Measurements from ENCODE around the gene DPYSL4. TPM values are rescaled to one million over a fixed set of nuclear protein-coding genes. Genes with fewer than 3 reads are reported as not detected.
A peak's percentile ranks its signal among the peaks of the same experiment; 100 is the strongest.

Gene DPYSL4
- total RNA-seq, 2 donors from 2014 or later: 6.5 to 19.2 TPM

- Mint-ChIP-seq H3K27ac (peak overlapping the region; percentile 79 to 91), H3K4me1 (ENCODE audit: low read depth in 2 of 2) (peaks cover 18 to 26% of the 10 kb centered on the region in 2 donors), H3K27me3 (no peaks in the 10 kb centered on the region), H3K4me3 (no peak overlapping the region), H3K9me3 (no peaks in the 10 kb centered on the region), H3K36me3 (peaks cover 6% of the 10 kb centered on the region)
- no peak for ATAC-seq
- DNase-seq (ENCODE audit: low spot score): no peak
These were observed 41.9 kb downstream of the DPYSL4 start for GRCh38 chr10:132228616-132229015.

- H3K4me3 Mint-ChIP-seq: peak overlapping the region; percentile 36
- DNase-seq (ENCODE audit: low spot score) (no peak), ATAC-seq (no peak)
- peaks cover 6% of the 10 kb centered on the region for H3K36me3 Mint-ChIP-seq
- H3K27ac Mint-ChIP-seq: peak overlapping the region; percentile 79 to 91
- H3K4me1 Mint-ChIP-seq (ENCODE audit: low read depth in 2 of 2): peaks cover 18 to 26% of the 10 kb centered on the region in 2 donors
- H3K27me3 Mint-ChIP-seq: no peaks in the 10 kb centered on the region
- H3K9me3 Mint-ChIP-seq: no peaks in the 10 kb centered on the region
These were observed 42.3 kb downstream of the DPYSL4 start for GRCh38 chr10:132229096-132229495.

GRCh38 chr10:132229834-132230556 lies 43.2 kb downstream of the DPYSL4 start:
- Mint-ChIP-seq H3K36me3 (peaks cover 6% of the 10 kb centered on the region), H3K4me3 (peak overlapping the region; percentile 74), H3K4me1 (ENCODE audit: low read depth in 2 of 2) (peaks cover 18 to 26% of the 10 kb centered on the region in 2 donors), H3K27ac (peak overlapping the region; percentile 79 to 91), H3K27me3 (no peaks in the 10 kb centered on the region), H3K9me3 (no peaks in the 10 kb centered on the region)
- peak; percentile 82 to 86 for ATAC-seq
- DNase-seq (ENCODE audit: low spot score): peak; percentile 81

- Mint-ChIP-seq H3K27ac (peak overlapping the region; percentile 79 to 82), H3K9me3 (no peaks in the 10 kb centered on the region), H3K4me3 (peak overlapping the region; percentile 74), H3K36me3 (peaks cover 6% of the 10 kb centered on the region), H3K27me3 (no peaks in the 10 kb centered on the region), H3K4me1 (ENCODE audit: low read depth in 2 of 2) (peaks cover 18 to 26% of the 10 kb centered on the region in 2 donors)
- ATAC-seq (no peak), DNase-seq (ENCODE audit: low spot score) (no peak)
These were observed 43.9 kb downstream of the DPYSL4 start for GRCh38 chr10:132230557-132231210.

GRCh38 chr10:132231656-132232022 lies 44.9 kb downstream of the DPYSL4 start:
- Mint-ChIP-seq H3K9me3 (no peaks in the 10 kb centered on the region), H3K36me3 (peaks cover 6% of the 10 kb centered on the region), H3K4me1 (ENCODE audit: low read depth in 2 of 2) (peaks cover 18 to 26% of the 10 kb centered on the region in 2 donors), H3K27me3 (no peaks in the 10 kb centered on the region), H3K4me3 (no peak overlapping the region), H3K27ac (peak overlapping the region in 1 of 2 donors; percentile 82)
- no peak for ATAC-seq
- DNase-seq (ENCODE audit: low spot score): no peak

GRCh38 chr10:132232023-132232951 lies 45.5 kb downstream of the DPYSL4 start:
- Mint-ChIP-seq H3K4me3 (no peak overlapping the region), H3K27ac (peak overlapping the region in 1 of 2 donors; percentile 82), H3K36me3 (peaks cover 3% of the 10 kb centered on the region), H3K27me3 (no peaks in the 10 kb centered on the region), H3K9me3 (no peaks in the 10 kb centered on the region), H3K4me1 (ENCODE audit: low read depth in 2 of 2) (peaks cover 15 to 24% of the 10 kb centered on the region in 2 donors)
- DNase-seq (ENCODE audit: low spot score) (no peak), ATAC-seq (no peak)

- Mint-ChIP-seq H3K4me1 (ENCODE audit: low read depth in 2 of 2) (peaks cover 10 to 21% of the 10 kb centered on the region in 2 donors), H3K27me3 (no peaks in the 10 kb centered on the region), H3K4me3 (no peak overlapping the region), H3K9me3 (no peaks in the 10 kb centered on the region), H3K27ac (peak overlapping the region in 1 of 2 donors; percentile 82), H3K36me3 (no peaks in the 10 kb centered on the region)
- ATAC-seq (no peak), DNase-seq (ENCODE audit: low spot score) (no peak)
These were observed 46.2 kb downstream of the DPYSL4 start for GRCh38 chr10:132232981-132233380.

GRCh38 chr10:132233501-132234085 lies 46.8 kb downstream of the DPYSL4 start:
- DNase-seq (ENCODE audit: low spot score) (no peak), ATAC-seq (no peak)
- Mint-ChIP-seq H3K27ac (peak overlapping the region in 1 of 2 donors; percentile 82), H3K36me3 (no peaks in the 10 kb centered on the region), H3K4me1 (ENCODE audit: low read depth in 2 of 2) (peaks cover 10 to 23% of the 10 kb centered on the region in 2 donors), H3K9me3 (no peaks in the 10 kb centered on the region), H3K27me3 (no peaks in the 10 kb centered on the region), H3K4me3 (no peak overlapping the region)

GRCh38 chr10:132234860-132235259 lies 48.1 kb downstream of the DPYSL4 start:
- H3K9me3 Mint-ChIP-seq: no peaks in the 10 kb centered on the region
- ATAC-seq (no peak), DNase-seq (ENCODE audit: low spot score) (no peak)
- H3K4me1 Mint-ChIP-seq (ENCODE audit: low read depth in 2 of 2): peaks cover under 1 to 18% of the 10 kb centered on the region in 2 donors
- H3K27me3 Mint-ChIP-seq: no peaks in the 10 kb centered on the region
- no peak overlapping the region for H3K4me3 Mint-ChIP-seq
- no peak overlapping the region for H3K27ac Mint-ChIP-seq
- no peaks in the 10 kb centered on the region for H3K36me3 Mint-ChIP-seq

GRCh38 chr10:132236161-132236560 lies 49.4 kb downstream of the DPYSL4 start:
- Mint-ChIP-seq H3K27ac (no peak overlapping the region), H3K9me3 (no peaks in the 10 kb centered on the region), H3K4me3 (no peak overlapping the region), H3K27me3 (no peaks in the 10 kb centered on the region), H3K36me3 (no peaks in the 10 kb centered on the region), H3K4me1 (ENCODE audit: low read depth in 2 of 2) (peaks cover 0 to 13% of the 10 kb centered on the region in 2 donors)
- no peak for ATAC-seq
- no peak for DNase-seq (ENCODE audit: low spot score)

- peaks cover 0 to 7% of the 10 kb centered on the region in 2 donors for H3K4me1 Mint-ChIP-seq (ENCODE audit: low read depth in 2 of 2)
- H3K36me3 Mint-ChIP-seq: no peaks in the 10 kb centered on the region
- H3K27ac Mint-ChIP-seq: no peak overlapping the region
- no peak for DNase-seq (ENCODE audit: low spot score)
- H3K4me3 Mint-ChIP-seq: no peak overlapping the region
- H3K9me3 Mint-ChIP-seq: no peaks in the 10 kb centered on the region
- no peaks in the 10 kb centered on the region for H3K27me3 Mint-ChIP-seq
- ATAC-seq: no peak
These were observed 50.1 kb downstream of the DPYSL4 start for GRCh38 chr10:132236881-132237280.

- Mint-ChIP-seq H3K4me1 (ENCODE audit: low read depth in 2 of 2) (peaks cover 0 to 2% of the 10 kb centered on the region in 2 donors), H3K27ac (no peak overlapping the region), H3K9me3 (no peaks in the 10 kb centered on the region), H3K36me3 (no peaks in the 10 kb centered on the region), H3K4me3 (no peak overlapping the region), H3K27me3 (no peaks in the 10 kb centered on the region)
- ATAC-seq (no peak), DNase-seq (ENCODE audit: low spot score) (no peak)
These were observed 50.6 kb downstream of the DPYSL4 start for GRCh38 chr10:132237396-132237795.

GRCh38 chr10:132237871-132238270 lies 51.1 kb downstream of the DPYSL4 start:
- DNase-seq (ENCODE audit: low spot score): no peak
- no peak overlapping the region for H3K4me3 Mint-ChIP-seq
- no peaks in the 10 kb centered on the region for H3K9me3 Mint-ChIP-seq
- ATAC-seq: no peak
- peaks cover 0 to 2% of the 10 kb centered on the region in 2 donors for H3K4me1 Mint-ChIP-seq (ENCODE audit: low read depth in 2 of 2)
- H3K27ac Mint-ChIP-seq: no peak overlapping the region
- no peaks in the 10 kb centered on the region for H3K36me3 Mint-ChIP-seq
- H3K27me3 Mint-ChIP-seq: no peaks in the 10 kb centered on the region
